HCT116 (cell line): ENCODE results near the gene PLP2. TPM values are rescaled to one million over a fixed set of nuclear protein-coding genes. Genes with fewer than 3 reads are reported as not detected.

ENCODE experiments used
- ATAC-seq: fragments of 200-7000 bp; cut with Tn5 transposase; 2 replicates; pipeline ENCODE4 v1.9.1; 2020; ENCODE audit warnings: mild to moderate bottlenecking, moderate library complexity
- BruUV-seq: library from RNA; stranded (reverse); fragments of 400-500 nt; replicated peaks from 2 replicates; lab custom pipeline; 2021; lab: Mats Ljungman, UMichigan
- CTCF ChIA-PET: fragments of 300-600 bp; sonication (Branson Sonifier 250); formaldehyde crosslinking; loops from one replicate; lab custom pipeline; 2021; ENCODE audit warnings: antibody characterized with exemption; lab: Charles Lee
- POLR2A ChIA-PET: fragments of 300-600, 350-600 bp; sonication (Branson Sonifier 250); formaldehyde crosslinking; loops from one replicate; lab custom pipeline; 2021; ENCODE audit warnings: antibody characterized with exemption; lab: Charles Lee
- RAD21 ChIA-PET, 2 experiments: fragments of 300-600 bp; sonication (Branson Sonifier 250); formaldehyde crosslinking; loops; one replicate each; lab custom pipeline; 2023; ENCODE audit warnings: low total read pairs in 2 of 2; ENCODE audit not compliant: uncharacterized antibody in 2 of 2, unreplicated experiment in 2 of 2, low non-redundant PET in 1 of 2; lab: Charles Lee
- DNase-seq: peaks from one replicate; pipeline ENCODE4 v3.0.0-alpha.2; 2010; ENCODE audit warnings: low read depth, low spot score
- H2AFZ ChIP-seq: fragments of 200-600 bp; shearing (Covaris generic), sonication (generic); 2 replicates; pipeline ENCODE4 v1.6.1; 2017; ENCODE audit warnings: low read depth, mixed run types, mixed read lengths, antibody characterized with exemption, low read length; ENCODE audit not compliant: poor library complexity, severe bottlenecking
- H3K27ac ChIP-seq: 2 replicates; pipeline ENCODE4 v1.5.1; 2012; ENCODE audit warnings: low read depth, low read length
- H3K27me3 ChIP-seq: fragments of 200-600 bp; sonication (generic); 2 replicates; pipeline ENCODE4 v1.6.1; 2016; ENCODE audit warnings: mixed run types, low read length, mixed read lengths; ENCODE audit not compliant: insufficient read depth
- H3K36me3 ChIP-seq, 2 experiments: fragments of 200-500 bp in 1 of 2; fragments of 200-600 bp in 1 of 2; sonication (Bioruptor generic) in 1 of 2; sonication (generic) in 1 of 2; 2 replicates each; pipeline versions ENCODE4 v1.5.1 to v1.6.1; 2014 to 2016; ENCODE audit warnings: low read length in 2 of 2, inconsistent platforms in 1 of 2, mixed read lengths in 1 of 2, mixed run types in 1 of 2; ENCODE audit not compliant: insufficient read depth in 2 of 2, control insufficient read depth in 1 of 2
- H3K4me1 ChIP-seq, 2 experiments: fragments of 200-600 bp in 1 of 2; sonication (generic) in 1 of 2; 2 replicates each; pipeline versions ENCODE4 v1.5.1 to v1.6.1; 2012 to 2017; ENCODE audit warnings: low read length in 2 of 2, inconsistent platforms in 1 of 2, mild to moderate bottlenecking in 1 of 2, mixed read lengths in 1 of 2, mixed run types in 1 of 2, moderate library complexity in 1 of 2; ENCODE audit not compliant: insufficient read depth in 2 of 2, control insufficient read depth in 1 of 2
- H3K4me2 ChIP-seq: fragments of 200-600 bp; sonication (generic); 2 replicates; pipeline ENCODE4 v1.6.1; 2017; ENCODE audit warnings: mixed run types, low read length, mixed read lengths
- H3K4me3 ChIP-seq, 2 experiments: fragments of 200-600 bp in 1 of 2; sonication (generic) in 1 of 2; replicated peaks in 1 of 2; 2 replicates each; pipeline ENCODE4 v1.5.1; 2011 to 2016; ENCODE audit warnings: low read length in 2 of 2, control low read depth in 1 of 2, low read depth in 1 of 2, mild to moderate bottlenecking in 1 of 2, mixed read lengths in 1 of 2, mixed run types in 1 of 2
- H3K79me2 ChIP-seq: fragments of 200-600 bp; sonication (generic); 2 replicates; pipeline ENCODE4 v1.6.1; 2017; ENCODE audit warnings: mild to moderate bottlenecking, mixed run types, low read length, moderate library complexity, mixed read lengths; ENCODE audit not compliant: insufficient read depth
- H3K9ac ChIP-seq: fragments of 200-600 bp; sonication (generic); 2 replicates; pipeline ENCODE4 v1.6.1; 2016; ENCODE audit warnings: low read length, mixed read lengths
- H3K9me2 ChIP-seq: fragments of 200-600 bp; sonication (generic), shearing (Covaris generic); 2 replicates; pipeline ENCODE4 v1.6.1; 2017; ENCODE audit warnings: mixed run types, mild to moderate bottlenecking, moderate library complexity; ENCODE audit not compliant: insufficient read depth
- H3K9me3 ChIP-seq, 2 experiments: fragments of 200-500 bp in 1 of 2; fragments of 200-600 bp in 1 of 2; sonication (Bioruptor generic) in 1 of 2; sonication (generic) in 1 of 2; 2 replicates each; pipeline ENCODE4 v1.6.1; 2014 to 2017; ENCODE audit warnings: low read length in 2 of 2, mixed read lengths in 2 of 2, inconsistent platforms in 1 of 2, low read depth in 1 of 2, mild to moderate bottlenecking in 1 of 2, mixed run types in 1 of 2, moderate library complexity in 1 of 2; ENCODE audit not compliant: control insufficient read depth in 1 of 2, insufficient read depth in 1 of 2
- H4K20me1 ChIP-seq: fragments of 200-600 bp; sonication (generic), shearing (Covaris generic); 2 replicates; pipeline ENCODE4 v1.6.1; 2017; ENCODE audit warnings: mixed run types, mild to moderate bottlenecking, moderate library complexity; ENCODE audit not compliant: insufficient read depth
- FOSL1 ChIP-seq: IDR thresholded peaks from 2 replicates; pipeline ENCODE4 v1.6.1; 2012; ENCODE audit warnings: low read depth
- POLR2A ChIP-seq: IDR thresholded peaks from 2 replicates; pipeline ENCODE4 v1.7.0; 2011; ENCODE audit warnings: borderline replicate concordance; ENCODE audit not compliant: insufficient read depth, insufficient read length; ENCODE audit errors: extremely low read depth
- POLR2AphosphoS5 ChIP-seq: IDR thresholded peaks from 2 replicates; pipeline ENCODE4 v1.6.1; 2011; ENCODE audit warnings: mild to moderate bottlenecking, low read depth, low read length, moderate library complexity
- REST ChIP-seq: IDR thresholded peaks from 2 replicates; pipeline ENCODE4 v1.6.1; 2012; ENCODE audit warnings: low read depth
- SIN3A ChIP-seq: IDR thresholded peaks from 2 replicates; pipeline ENCODE4 v1.6.1; 2012; ENCODE audit warnings: low read depth
- TCF7L2 ChIP-seq: IDR thresholded peaks from 2 replicates; pipeline ENCODE4 v1.7.0; 2011; ENCODE audit warnings: borderline replicate concordance, inconsistent platforms; ENCODE audit not compliant: insufficient read depth, insufficient read length; ENCODE audit errors: extremely low read depth
- intact Hi-C: fragments of 100-400 bp; cut with micrococcal nuclease; formaldehyde crosslinking; loops from 2 replicates; pipeline ENCODE4 v1.10.0; 2022
- total RNA-seq: library from RNA; stranded (reverse); gene quantifications from one replicate; pipeline ENCODE4 v1.2.1, GENCODE V29; 2021; ENCODE audit not compliant: unreplicated experiment
- TF ChIP-seq, protein P1 (sequence below), 3 experiments: fragments of 200-600 bp in 1 of 3; sonication (generic) in 1 of 3; IDR thresholded peaks in 2 of 3; conservative IDR thresholded peaks in 1 of 3; 2 replicates each; pipeline ENCODE4 v1.5.1; 2012 to 2017; ENCODE audit warnings: low read depth in 2 of 3, low read length in 2 of 3, antibody characterized with exemption in 1 of 3, borderline replicate concordance in 1 of 3, control low read depth in 1 of 3, mild to moderate bottlenecking in 1 of 3, mixed read lengths in 1 of 3, mixed run types in 1 of 3, moderate library complexity in 1 of 3; ENCODE audit not compliant: insufficient read depth in 1 of 3

Gene PLP2
- total RNA-seq, 1 experiment from 2014 or later: 207 TPM

GRCh38 chrX:49184294-49185281 is 12.9 kb downstream of the PLP2 start:
- intact Hi-C loops: no loop called here
- H3K27ac ChIP-seq: peak overlapping the region; percentile 84
- POLR2A ChIA-PET: interaction anchor here (0.6 to 1.3 kb wide), 6 partner anchors 8 to 84 kb away, joined by 3 to 9 read pairs (median 4); partner anchors contain the start of gene PLP2
- no peaks in the 10 kb centered on the region for H4K20me1 ChIP-seq
- H3K4me1 ChIP-seq: peaks cover 12 to 34% of the 10 kb centered on the region in 2 experiments
- H3K79me2 ChIP-seq: peaks cover 24% of the 10 kb centered on the region
- peak; percentile 86 for DNase-seq
- BruUV-seq: no TSS peak
- H3K9me3 ChIP-seq: no peaks in the 10 kb centered on the region
- H3K4me3 ChIP-seq: peak overlapping the region; percentile 71 to 81
- TF ChIP-seq SIN3A (no peak), FOSL1 (no peak), REST (no peak), POLR2A (peak; percentile 57), POLR2AphosphoS5 (peak; percentile 86), TCF7L2 (no peak)
- TF ChIP-seq, protein P1, sequence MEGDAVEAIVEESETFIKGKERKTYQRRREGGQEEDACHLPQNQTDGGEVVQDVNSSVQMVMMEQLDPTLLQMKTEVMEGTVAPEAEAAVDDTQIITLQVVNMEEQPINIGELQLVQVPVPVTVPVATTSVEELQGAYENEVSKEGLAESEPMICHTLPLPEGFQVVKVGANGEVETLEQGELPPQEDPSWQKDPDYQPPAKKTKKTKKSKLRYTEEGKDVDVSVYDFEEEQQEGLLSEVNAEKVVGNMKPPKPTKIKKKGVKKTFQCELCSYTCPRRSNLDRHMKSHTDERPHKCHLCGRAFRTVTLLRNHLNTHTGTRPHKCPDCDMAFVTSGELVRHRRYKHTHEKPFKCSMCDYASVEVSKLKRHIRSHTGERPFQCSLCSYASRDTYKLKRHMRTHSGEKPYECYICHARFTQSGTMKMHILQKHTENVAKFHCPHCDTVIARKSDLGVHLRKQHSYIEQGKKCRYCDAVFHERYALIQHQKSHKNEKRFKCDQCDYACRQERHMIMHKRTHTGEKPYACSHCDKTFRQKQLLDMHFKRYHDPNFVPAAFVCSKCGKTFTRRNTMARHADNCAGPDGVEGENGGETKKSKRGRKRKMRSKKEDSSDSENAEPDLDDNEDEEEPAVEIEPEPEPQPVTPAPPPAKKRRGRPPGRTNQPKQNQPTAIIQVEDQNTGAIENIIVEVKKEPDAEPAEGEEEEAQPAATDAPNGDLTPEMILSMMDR (IDR thresholded peaks at IDR 0.05 in 2 of 3, conservative IDR thresholded peaks at IDR 0.05 in 1 of 3; ENCODE audit: borderline replicate concordance in 1 of 3, insufficient read depth in 1 of 3, low read depth in 2 of 3, low read length in 2 of 3): no peak
- TF ChIP-seq, all 23 proteins: peak for 2
- Histone ChIP-seq H3K9ac (peak overlapping the region; percentile 82), H3K9me2 (no peaks in the 10 kb centered on the region), H2AFZ (no peak overlapping the region), H3K4me2 (peak overlapping the region; percentile 89), H3K36me3 (peaks cover 3 to 8% of the 10 kb centered on the region in 2 experiments; a peak in 3 of 4 replicates), H3K27me3 (no peaks in the 10 kb centered on the region)
- ChIA-PET RAD21 (interaction anchor here (0.5 to 0.7 kb wide), 2 partner anchors 51 to 63 kb away, joined by 3 to 6 read pairs; no protein-coding TSS in a partner anchor), CTCF (interaction anchor here (0.9 to 1.4 kb wide), 4 partner anchors 8 to 29 kb away, joined by 3 to 8 read pairs (median 4); no protein-coding TSS in a partner anchor)
- ATAC-seq: peak; percentile 81
